ENCODE data around the gene NINL.

- TF ChIP-seq CTCF (IDR thresholded peaks at IDR 0.05; ENCODE audit: poor library complexity) (no peak), EZH2 (IDR thresholded peaks at IDR 0.05; ENCODE audit: borderline replicate concordance) (no peak)
Observed at GRCh38 chr20:25480797-25481196, 104.5 kb downstream of the NINL start.
